H1 (cell line): ENCODE data around the gene ACCS. TPM values are rescaled to one million over a fixed set of nuclear protein-coding genes. Genes with fewer than 3 reads are reported as not detected.

ENCODE experiments used
- CEBPB ChIP-seq: IDR thresholded peaks from 2 replicates; pipeline ENCODE4 v1.6.1; 2012; ENCODE audit warnings: low read depth, low read length
- CHD1 ChIP-seq: IDR thresholded peaks from 2 replicates; pipeline ENCODE4 v1.6.1; 2012; ENCODE audit warnings: low read depth, low read length, improper control_type of control experiment
- FOSL1 ChIP-seq: IDR thresholded peaks from 2 replicates; pipeline ENCODE4 v1.6.1; 2011; ENCODE audit warnings: mild to moderate bottlenecking, low read depth, low read length, moderate library complexity; ENCODE audit not compliant: insufficient read depth
- HDAC2 ChIP-seq, 2 experiments: fragments of 300-600 bp in 1 of 2; sonication (generic) in 1 of 2; IDR thresholded peaks; 2 replicates each; pipeline ENCODE4 v1.6.1; 2011 to 2012; ENCODE audit warnings: low read depth in 2 of 2, low read length in 2 of 2, mild to moderate bottlenecking in 2 of 2, moderate library complexity in 2 of 2, borderline replicate concordance in 1 of 2, inconsistent platforms in 1 of 2
- JUN ChIP-seq: IDR thresholded peaks from 2 replicates; pipeline ENCODE4 v1.6.1; 2011; ENCODE audit warnings: low read depth, mild to moderate bottlenecking, improper control_type of control experiment, low read length
- MAFK ChIP-seq: IDR thresholded peaks from 2 replicates; pipeline ENCODE4 v1.6.1; 2012; ENCODE audit warnings: low read depth, mild to moderate bottlenecking, improper control_type of control experiment, low read length
- RBBP5 ChIP-seq: IDR thresholded peaks from 2 replicates; pipeline ENCODE4 v1.7.1; 2012; ENCODE audit warnings: low read depth, mild to moderate bottlenecking, inconsistent platforms, low read length, moderate library complexity, borderline replicate concordance
- SP2 ChIP-seq: IDR thresholded peaks from 2 replicates; pipeline ENCODE4 v1.6.1; 2012; ENCODE audit warnings: mild to moderate bottlenecking, low read length, inconsistent platforms
- TCF12 ChIP-seq: IDR thresholded peaks from 2 replicates; pipeline ENCODE4 v1.6.1; 2011; ENCODE audit warnings: low read depth, mild to moderate bottlenecking, low read length
- TEAD4 ChIP-seq: IDR thresholded peaks from 2 replicates; pipeline ENCODE4 v1.6.1; 2012; ENCODE audit warnings: low read depth, low read length, inconsistent platforms, mixed read lengths
- polyA plus RNA-seq, 7 experiments: library from polyadenylated mRNA; depleted of rRNA in 3 of 7; stranded (reverse) in 5 of 7; unstranded in 2 of 7; fragments of >200 nt in 5 of 7; fragments of 200-250 nt in 2 of 7; gene quantifications; 1 replicate in 5 of 7; 2 replicates in 1 of 7; 4 replicates in 1 of 7; pipeline versions ENCODE4 v1.2.1 to v1.2.3, GENCODE V29; 2011 to 2013; ENCODE audit warnings: missing spikeins in 2 of 7, mixed read lengths in 2 of 7
- total RNA-seq: library from RNA; stranded (reverse); fragmentation: NEBNext Ultra II Directional; extraction: Animal tissue kit (Norgen Biotek cat#: 25700); gene quantifications from 2 replicates; pipeline ENCODE4 v1.2.1, GENCODE V29; 2021
- TF ChIP-seq, protein P1 (sequence below): IDR thresholded peaks from 2 replicates; pipeline ENCODE4 v1.6.1; 2012; ENCODE audit warnings: low read length, inconsistent platforms
- TF ChIP-seq, protein P2 (sequence below): IDR thresholded peaks from 2 replicates; pipeline ENCODE4 v1.6.1; 2012; ENCODE audit warnings: inconsistent platforms
- TF ChIP-seq, protein P3 (sequence below): IDR thresholded peaks from 2 replicates; pipeline ENCODE4 v1.6.1; 2011; ENCODE audit warnings: low read length, improper control_type of control experiment

ACCS gene
- total and polyA plus RNA-seq, 2 of the 8 experiments (the other 6 are each of a cell fraction or from before 2014, with no cell fraction given) = 6.0 to 8.0 TPM

DNA sequence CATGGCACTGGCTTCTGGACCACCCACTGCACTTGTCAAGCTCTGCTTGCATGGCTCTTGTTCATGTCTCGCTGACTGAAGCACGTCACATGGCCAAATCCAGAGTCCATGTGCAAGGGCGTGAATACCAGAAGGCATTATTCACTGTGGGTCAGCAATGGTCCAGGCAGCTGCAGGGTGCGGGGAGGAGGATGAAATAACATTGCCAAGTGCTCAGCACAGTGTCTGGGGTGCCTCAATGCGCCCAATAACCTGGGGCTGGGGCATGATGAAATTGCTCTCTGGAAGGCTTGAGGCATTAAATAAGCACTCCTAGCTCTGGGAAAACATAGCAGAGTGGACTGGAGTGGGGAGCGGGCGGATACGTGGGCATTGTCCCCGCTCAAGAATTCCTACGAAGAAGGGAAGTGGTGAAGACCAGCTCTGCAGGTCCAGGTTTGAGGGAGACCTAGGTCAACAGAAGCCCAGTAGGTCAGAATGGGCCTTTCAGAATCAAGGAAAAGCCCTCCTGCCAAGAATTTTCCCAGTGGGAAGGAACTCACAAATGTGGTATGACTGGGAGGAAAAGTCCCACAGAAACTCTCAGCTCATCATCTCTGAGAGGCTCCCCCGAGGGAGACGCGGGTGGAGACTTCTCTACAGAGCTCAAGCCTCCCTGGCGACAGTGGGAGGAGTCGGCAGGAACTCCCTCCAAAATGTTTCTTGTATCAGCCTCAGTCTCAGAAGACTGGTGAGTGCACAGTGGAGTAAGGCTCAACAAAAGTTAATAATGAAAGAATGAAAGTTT, 33.6 kb upstream of the ACCS start (continued):
- TF ChIP-seq, protein P1, sequence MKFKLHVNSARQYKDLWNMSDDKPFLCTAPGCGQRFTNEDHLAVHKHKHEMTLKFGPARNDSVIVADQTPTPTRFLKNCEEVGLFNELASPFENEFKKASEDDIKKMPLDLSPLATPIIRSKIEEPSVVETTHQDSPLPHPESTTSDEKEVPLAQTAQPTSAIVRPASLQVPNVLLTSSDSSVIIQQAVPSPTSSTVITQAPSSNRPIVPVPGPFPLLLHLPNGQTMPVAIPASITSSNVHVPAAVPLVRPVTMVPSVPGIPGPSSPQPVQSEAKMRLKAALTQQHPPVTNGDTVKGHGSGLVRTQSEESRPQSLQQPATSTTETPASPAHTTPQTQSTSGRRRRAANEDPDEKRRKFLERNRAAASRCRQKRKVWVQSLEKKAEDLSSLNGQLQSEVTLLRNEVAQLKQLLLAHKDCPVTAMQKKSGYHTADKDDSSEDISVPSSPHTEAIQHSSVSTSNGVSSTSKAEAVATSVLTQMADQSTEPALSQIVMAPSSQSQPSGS = no peak
- TF ChIP-seq RBBP5 (no peak), CEBPB (no peak), TCF12 (no peak), SP2 (no peak), JUN (no peak), TEAD4 (no peak), HDAC2 (IDR thresholded peaks at IDR 0.05; ENCODE audit: borderline replicate concordance in 1 of 2, low read depth in 2 of 2, low read length in 2 of 2) (no peak), FOSL1 (no peak), MAFK (no peak), CHD1 (no peak)
- TF ChIP-seq, protein P2, sequence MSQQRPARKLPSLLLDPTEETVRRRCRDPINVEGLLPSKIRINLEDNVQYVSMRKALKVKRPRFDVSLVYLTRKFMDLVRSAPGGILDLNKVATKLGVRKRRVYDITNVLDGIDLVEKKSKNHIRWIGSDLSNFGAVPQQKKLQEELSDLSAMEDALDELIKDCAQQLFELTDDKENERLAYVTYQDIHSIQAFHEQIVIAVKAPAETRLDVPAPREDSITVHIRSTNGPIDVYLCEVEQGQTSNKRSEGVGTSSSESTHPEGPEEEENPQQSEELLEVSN = no peak
- TF ChIP-seq, protein P3, sequence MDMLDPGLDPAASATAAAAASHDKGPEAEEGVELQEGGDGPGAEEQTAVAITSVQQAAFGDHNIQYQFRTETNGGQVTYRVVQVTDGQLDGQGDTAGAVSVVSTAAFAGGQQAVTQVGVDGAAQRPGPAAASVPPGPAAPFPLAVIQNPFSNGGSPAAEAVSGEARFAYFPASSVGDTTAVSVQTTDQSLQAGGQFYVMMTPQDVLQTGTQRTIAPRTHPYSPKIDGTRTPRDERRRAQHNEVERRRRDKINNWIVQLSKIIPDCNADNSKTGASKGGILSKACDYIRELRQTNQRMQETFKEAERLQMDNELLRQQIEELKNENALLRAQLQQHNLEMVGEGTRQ = no peak
